NT2/D1 (cell line): Measurements from ENCODE around the gene OR52J3.

ENCODE experiments used
- SUZ12 ChIP-seq: IDR thresholded peaks from 2 replicates; pipeline ENCODE4 v1.6.1; 2011; ENCODE audit not compliant: insufficient read length, insufficient read depth; ENCODE audit errors: extremely low read depth
- YY1 ChIP-seq: IDR thresholded peaks from 2 replicates; pipeline ENCODE4 v1.6.1; 2011; ENCODE audit not compliant: insufficient read length, insufficient read depth
- ZNF274 ChIP-seq: IDR thresholded peaks from 2 replicates; pipeline ENCODE4 v1.6.1; 2011; ENCODE audit warnings: mild to moderate bottlenecking, low read depth, low read length

- TF ChIP-seq SUZ12 (no peak), ZNF274 (no peak), YY1 (no peak)
These were observed 44.3 kb downstream of the OR52J3 start for GRCh38 chr11:5090668-5091067.
